Activated CD8-positive, alpha-beta memory T cell treated with anti-CD3 and anti-CD28 coated beads, Interleukin-2, amount 10 ng/mL, durations not matched to agents 7 days and 5 days (primary cell): ENCODE results near the gene MALRD1. TPM values are rescaled to one million over a fixed set of nuclear protein-coding genes. Genes with fewer than 3 reads are reported as not detected.

Experiments
- ATAC-seq: fragments of 150-1000 bp; cut with Tn5 transposase; one replicate; pipeline ENCODE4 v1.10.0; 2021; ENCODE audit warnings: moderate library complexity
- CTCF ChIA-PET: fragments of 350-600 bp; sonication (Branson Sonifier 250); formaldehyde crosslinking; loops from one replicate; lab custom pipeline; 2021; ENCODE audit warnings: antibody characterized with exemption; lab: Charles Lee
- DNase-seq: peaks from one replicate; pipeline ENCODE4 v3.0.0-alpha.2; 2020
- H3K27ac Mint-ChIP-seq: one replicate; pipeline ENCODE4 v1.8.0; 2021; ENCODE audit warnings: mild to moderate bottlenecking, mixed read lengths
- H3K27me3 Mint-ChIP-seq: one replicate; pipeline ENCODE4 v1.8.0; 2021; ENCODE audit warnings: mixed read lengths
- H3K36me3 Mint-ChIP-seq: one replicate; pipeline ENCODE4 v1.8.0; 2021; ENCODE audit warnings: mild to moderate bottlenecking, mixed read lengths
- H3K4me1 Mint-ChIP-seq: one replicate; pipeline ENCODE4 v1.8.0; 2021; ENCODE audit warnings: mixed read lengths
- H3K4me3 Mint-ChIP-seq: one replicate; pipeline ENCODE4 v1.8.0; 2021; ENCODE audit warnings: mild to moderate bottlenecking, moderate library complexity, mixed read lengths
- H3K9me3 Mint-ChIP-seq: one replicate; pipeline ENCODE4 v1.8.0; 2022; ENCODE audit warnings: low read depth, mixed read lengths
- total RNA-seq, 2 experiments: library from RNA; stranded (reverse); gene quantifications; one replicate each; pipeline ENCODE4 v1.2.3, GENCODE V29; 2021

MALRD1 gene
- total RNA-seq, 2 experiments from 2014 or later = not detected

DNA sequence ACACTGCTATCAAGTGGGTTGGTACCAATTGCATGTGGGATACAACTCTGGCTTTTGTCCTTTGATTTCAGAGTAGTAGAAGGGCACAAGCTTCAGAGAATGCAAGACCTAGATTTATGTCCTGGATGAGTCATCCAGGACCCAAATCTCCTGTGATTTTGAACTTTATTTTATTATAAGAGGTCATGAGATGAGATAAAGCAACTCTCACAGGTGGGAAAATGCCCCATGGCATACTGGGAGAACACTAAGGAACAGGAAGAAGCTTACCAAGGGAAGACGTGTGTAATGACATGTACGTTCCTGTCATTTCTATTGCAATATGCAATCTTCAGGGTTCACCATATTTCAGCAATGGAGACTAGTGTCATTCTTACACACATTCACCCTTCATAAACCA lies 966 bp downstream of the MALRD1 start:
- CTCF ChIA-PET = no interaction called here
- no peaks in the 10 kb centered on the region for H3K36me3 Mint-ChIP-seq
- H3K9me3 Mint-ChIP-seq = peaks cover 7% of the 10 kb centered on the region
- no peak overlapping the region for H3K4me3 Mint-ChIP-seq
- no peaks in the 10 kb centered on the region for H3K27me3 Mint-ChIP-seq
- no peak for DNase-seq
- no peaks in the 10 kb centered on the region for H3K4me1 Mint-ChIP-seq
- H3K27ac Mint-ChIP-seq = no peak overlapping the region
- ATAC-seq = no peak

DNA sequence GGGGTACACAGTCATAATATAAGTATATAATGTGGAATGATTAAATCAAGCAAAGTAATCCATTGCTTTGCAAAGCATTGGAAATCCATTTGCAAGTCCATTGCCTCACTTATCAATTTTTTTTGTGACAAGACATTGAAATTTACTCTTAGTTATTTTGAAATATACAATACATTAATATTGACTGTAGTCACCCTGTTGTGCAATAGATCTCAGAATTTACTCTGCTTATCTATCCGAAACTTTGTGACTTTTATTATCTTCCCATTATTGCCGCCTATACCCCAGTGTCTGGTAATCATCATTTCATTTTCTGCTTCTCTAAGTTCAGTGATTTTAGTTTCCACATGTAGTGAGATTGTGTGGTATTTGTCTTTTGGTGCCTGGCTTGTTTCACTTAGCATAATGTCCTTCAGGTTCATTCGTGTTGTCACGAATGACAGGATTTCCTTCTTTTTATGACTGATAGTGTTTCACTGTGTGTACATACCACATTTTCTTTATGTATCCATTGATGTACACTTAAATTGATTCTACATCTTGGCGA lies 5.8 kb downstream of the MALRD1 start:
- DNase-seq (no peak), ATAC-seq (no peak)
- CTCF ChIA-PET = no interaction called here
- Mint-ChIP-seq H3K4me3 (no peak overlapping the region), H3K4me1 (no peaks in the 10 kb centered on the region), H3K27me3 (no peaks in the 10 kb centered on the region), H3K27ac (no peak overlapping the region), H3K9me3 (peaks cover 9% of the 10 kb centered on the region), H3K36me3 (no peaks in the 10 kb centered on the region)

DNA sequence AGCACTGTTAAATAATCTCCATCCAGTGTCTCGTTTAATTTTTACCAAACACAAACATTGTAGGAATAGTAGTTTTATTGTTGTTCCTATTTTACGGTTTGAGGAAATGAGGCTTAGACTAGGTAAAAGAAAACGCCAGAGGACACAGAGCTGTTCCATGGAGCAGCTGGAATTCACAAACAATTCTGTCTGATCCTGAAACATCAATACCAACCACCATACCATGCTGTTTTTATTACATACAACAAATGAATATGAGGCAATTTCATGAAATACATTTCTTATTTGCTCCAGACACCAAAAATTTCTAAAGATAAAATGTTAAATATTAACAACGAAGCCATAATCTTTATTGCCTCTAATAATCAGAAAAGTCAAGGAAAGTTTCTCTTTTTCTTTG lies 9.4 kb downstream of the MALRD1 start:
- Mint-ChIP-seq H3K27me3 (no peaks in the 10 kb centered on the region), H3K4me3 (no peak overlapping the region), H3K4me1 (no peaks in the 10 kb centered on the region), H3K27ac (no peak overlapping the region), H3K36me3 (no peaks in the 10 kb centered on the region), H3K9me3 (peaks cover 16% of the 10 kb centered on the region)
- DNase-seq = no peak
- CTCF ChIA-PET = no interaction called here
- ATAC-seq = no peak

DNA sequence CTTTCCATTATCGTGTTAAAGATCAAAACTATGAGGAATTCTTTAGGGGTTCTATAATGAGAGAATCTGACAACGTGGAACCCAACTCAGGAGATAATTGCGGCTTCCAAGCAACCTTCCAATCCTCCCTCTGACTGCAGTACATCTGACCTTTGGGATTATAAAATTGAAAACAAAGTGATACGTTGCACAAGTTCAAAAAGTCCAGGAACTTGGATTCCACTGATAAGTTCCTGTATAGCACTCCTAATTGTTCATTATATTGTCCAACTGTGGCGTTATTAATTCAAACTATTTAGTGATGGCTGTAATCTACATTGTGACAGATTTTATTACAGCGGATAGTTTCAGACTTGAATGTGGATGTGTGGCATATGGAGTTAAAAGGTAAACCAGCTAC lies 15.4 kb downstream of the MALRD1 start:
- Mint-ChIP-seq H3K27ac (no peak overlapping the region), H3K27me3 (no peaks in the 10 kb centered on the region), H3K9me3 (peaks cover 14% of the 10 kb centered on the region), H3K36me3 (no peaks in the 10 kb centered on the region), H3K4me3 (no peak overlapping the region), H3K4me1 (no peaks in the 10 kb centered on the region)
- no peak for ATAC-seq
- CTCF ChIA-PET = no interaction called here
- no peak for DNase-seq

DNA sequence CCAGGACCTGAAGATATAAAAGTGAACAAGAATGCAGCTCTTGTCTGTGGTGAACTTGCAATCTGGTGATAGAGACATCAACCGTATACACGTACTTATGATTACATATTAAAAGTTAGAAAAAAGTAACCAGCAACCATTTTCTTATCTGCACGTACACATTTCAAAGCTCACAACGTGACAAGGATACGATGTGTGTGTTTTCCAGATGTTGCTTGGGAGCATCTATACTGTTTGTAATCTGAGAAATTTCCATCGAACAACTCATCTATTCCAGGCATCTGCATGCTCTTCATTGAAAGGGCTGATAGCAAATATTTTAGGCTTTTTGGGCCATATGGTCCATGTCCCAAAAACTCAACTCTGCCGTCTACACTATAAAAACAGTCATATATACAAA lies 23.3 kb downstream of the MALRD1 start:
- no peaks in the 10 kb centered on the region for H3K36me3 Mint-ChIP-seq
- DNase-seq = no peak
- no peak for ATAC-seq
- H3K27ac Mint-ChIP-seq = no peak overlapping the region
- CTCF ChIA-PET = no interaction called here
- H3K4me1 Mint-ChIP-seq = no peaks in the 10 kb centered on the region
- H3K27me3 Mint-ChIP-seq = no peaks in the 10 kb centered on the region
- H3K4me3 Mint-ChIP-seq = no peak overlapping the region
- H3K9me3 Mint-ChIP-seq = peaks cover 4% of the 10 kb centered on the region

DNA sequence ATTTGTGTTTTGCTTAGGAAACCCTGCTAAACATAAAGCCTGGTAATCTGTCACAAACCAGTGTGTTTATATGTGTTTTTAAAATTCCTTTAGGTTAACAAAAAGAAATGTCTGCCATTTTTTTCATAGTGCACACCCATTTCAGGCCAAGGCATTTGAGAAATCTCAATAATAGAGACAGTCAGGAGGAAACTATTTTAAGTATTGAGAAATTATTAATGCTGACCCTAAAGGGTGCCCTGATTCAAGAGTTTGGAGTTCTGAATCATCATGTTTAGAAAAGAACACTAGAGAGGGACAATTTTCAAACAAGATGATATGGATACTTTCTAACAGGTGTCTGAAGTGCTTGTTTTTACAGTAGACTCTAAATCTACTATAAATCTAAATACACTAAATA lies 28.7 kb downstream of the MALRD1 start:
- no peaks in the 10 kb centered on the region for H3K27me3 Mint-ChIP-seq
- H3K4me3 Mint-ChIP-seq = no peak overlapping the region
- H3K4me1 Mint-ChIP-seq = no peaks in the 10 kb centered on the region
- peaks cover 11% of the 10 kb centered on the region for H3K9me3 Mint-ChIP-seq
- H3K36me3 Mint-ChIP-seq = no peaks in the 10 kb centered on the region
- no peak for DNase-seq
- CTCF ChIA-PET = no interaction called here
- no peak overlapping the region for H3K27ac Mint-ChIP-seq
- no peak for ATAC-seq

DNA sequence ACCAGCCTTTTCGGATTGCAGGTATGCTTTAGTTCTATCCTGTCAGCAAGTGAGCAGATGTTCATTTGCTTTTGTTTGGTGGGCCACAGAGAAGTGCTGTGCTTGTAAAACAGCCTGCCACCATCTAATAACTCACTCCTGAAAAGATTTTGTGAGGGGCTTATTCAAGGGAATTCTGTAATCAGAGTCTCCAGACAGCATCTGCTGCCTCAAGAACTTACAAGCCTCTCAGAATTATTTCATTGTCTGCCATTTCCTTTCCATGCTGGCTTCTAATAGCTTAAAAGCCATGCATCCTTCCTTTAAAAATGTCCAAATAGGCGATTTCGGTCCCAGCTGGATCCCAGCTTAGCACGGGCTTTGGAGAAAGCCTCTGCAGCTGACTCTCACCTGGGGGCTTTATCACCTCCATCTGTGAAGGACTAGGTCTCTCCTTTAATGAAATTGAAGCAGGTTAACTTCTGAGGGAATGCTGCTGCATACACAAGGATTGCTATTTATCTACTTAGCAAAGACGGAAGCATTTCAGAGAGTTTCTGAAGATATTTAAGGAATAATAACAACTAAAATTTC lies 48.0 kb downstream of the MALRD1 start:
- Mint-ChIP-seq H3K4me3 (no peak overlapping the region), H3K36me3 (no peaks in the 10 kb centered on the region), H3K27me3 (no peaks in the 10 kb centered on the region), H3K4me1 (no peaks in the 10 kb centered on the region), H3K27ac (no peak overlapping the region), H3K9me3 (no peaks in the 10 kb centered on the region)
- CTCF ChIA-PET = no interaction called here
- DNase-seq (no peak), ATAC-seq (no peak)

DNA sequence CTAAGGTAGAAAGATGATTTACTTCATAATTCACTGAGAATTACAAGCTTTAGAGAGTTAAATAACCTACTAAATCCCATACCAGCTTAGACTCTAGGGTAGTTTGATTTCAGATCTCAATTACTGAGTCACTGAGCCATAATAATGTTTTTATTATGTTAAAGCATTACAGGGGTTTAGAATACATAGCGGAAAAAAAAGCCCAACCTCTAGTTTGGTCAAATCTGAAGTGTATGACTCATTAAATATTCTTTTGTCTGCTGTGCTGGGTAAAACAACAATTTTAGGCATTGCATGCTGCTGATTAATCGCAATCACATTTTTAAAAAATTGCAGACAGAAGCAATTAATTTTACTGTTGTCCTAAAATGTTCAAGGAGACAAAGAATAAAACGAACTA lies 48.5 kb downstream of the MALRD1 start:
- Mint-ChIP-seq H3K9me3 (no peaks in the 10 kb centered on the region), H3K4me1 (no peaks in the 10 kb centered on the region), H3K27me3 (no peaks in the 10 kb centered on the region), H3K4me3 (no peak overlapping the region), H3K27ac (no peak overlapping the region), H3K36me3 (no peaks in the 10 kb centered on the region)
- CTCF ChIA-PET = no interaction called here
- ATAC-seq (no peak), DNase-seq (no peak)

DNA sequence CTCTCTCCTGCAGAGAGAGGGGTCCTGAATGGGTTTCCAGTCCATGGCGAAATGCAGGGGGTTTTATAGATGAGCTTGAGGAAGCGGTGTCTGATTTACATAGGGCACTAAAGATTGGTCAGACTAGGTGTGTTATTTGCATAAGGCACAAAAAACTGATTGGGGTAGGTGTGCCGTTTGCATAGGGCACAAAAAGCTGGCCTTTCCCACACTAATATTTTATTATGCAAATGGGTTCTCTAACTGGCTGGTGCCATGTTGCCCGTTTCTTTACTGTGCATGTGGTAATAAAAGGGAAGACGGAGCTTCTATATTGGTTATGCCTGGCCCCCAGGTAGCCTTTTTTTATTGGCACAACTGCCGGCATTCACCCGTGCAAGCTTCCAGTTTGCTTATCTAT lies 50.2 kb downstream of the MALRD1 start:
- no peaks in the 10 kb centered on the region for H3K9me3 Mint-ChIP-seq
- CTCF ChIA-PET = no interaction called here
- H3K36me3 Mint-ChIP-seq = no peaks in the 10 kb centered on the region
- H3K27ac Mint-ChIP-seq = no peak overlapping the region
- DNase-seq (no peak), ATAC-seq (no peak)
- H3K27me3 Mint-ChIP-seq = no peaks in the 10 kb centered on the region
- no peak overlapping the region for H3K4me3 Mint-ChIP-seq
- H3K4me1 Mint-ChIP-seq = no peaks in the 10 kb centered on the region

DNA sequence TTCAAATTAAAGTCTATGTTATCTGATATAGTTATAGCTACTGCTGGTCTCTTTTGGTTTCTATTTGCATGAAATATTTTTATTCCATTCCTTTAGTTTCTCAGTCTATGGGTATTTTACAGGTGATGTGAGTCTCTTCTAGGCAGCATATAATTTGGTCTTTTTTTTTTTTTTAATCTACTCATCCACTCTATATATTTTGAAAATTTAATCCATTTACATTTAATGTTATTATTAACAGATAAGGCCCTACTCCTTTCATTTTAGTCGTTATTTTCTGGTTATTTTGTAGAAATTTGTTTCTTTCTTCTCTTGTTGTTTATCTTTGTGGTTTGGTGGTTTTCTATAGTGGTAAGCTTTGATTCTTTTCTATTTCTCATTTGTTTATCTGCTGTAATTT lies 58.8 kb downstream of the MALRD1 start:
- no peaks in the 10 kb centered on the region for H3K27me3 Mint-ChIP-seq
- no peak overlapping the region for H3K4me3 Mint-ChIP-seq
- H3K4me1 Mint-ChIP-seq = no peaks in the 10 kb centered on the region
- ATAC-seq (no peak), DNase-seq (no peak)
- H3K27ac Mint-ChIP-seq = no peak overlapping the region
- peaks cover 11% of the 10 kb centered on the region for H3K9me3 Mint-ChIP-seq
- H3K36me3 Mint-ChIP-seq = no peaks in the 10 kb centered on the region
- CTCF ChIA-PET = no interaction called here

DNA sequence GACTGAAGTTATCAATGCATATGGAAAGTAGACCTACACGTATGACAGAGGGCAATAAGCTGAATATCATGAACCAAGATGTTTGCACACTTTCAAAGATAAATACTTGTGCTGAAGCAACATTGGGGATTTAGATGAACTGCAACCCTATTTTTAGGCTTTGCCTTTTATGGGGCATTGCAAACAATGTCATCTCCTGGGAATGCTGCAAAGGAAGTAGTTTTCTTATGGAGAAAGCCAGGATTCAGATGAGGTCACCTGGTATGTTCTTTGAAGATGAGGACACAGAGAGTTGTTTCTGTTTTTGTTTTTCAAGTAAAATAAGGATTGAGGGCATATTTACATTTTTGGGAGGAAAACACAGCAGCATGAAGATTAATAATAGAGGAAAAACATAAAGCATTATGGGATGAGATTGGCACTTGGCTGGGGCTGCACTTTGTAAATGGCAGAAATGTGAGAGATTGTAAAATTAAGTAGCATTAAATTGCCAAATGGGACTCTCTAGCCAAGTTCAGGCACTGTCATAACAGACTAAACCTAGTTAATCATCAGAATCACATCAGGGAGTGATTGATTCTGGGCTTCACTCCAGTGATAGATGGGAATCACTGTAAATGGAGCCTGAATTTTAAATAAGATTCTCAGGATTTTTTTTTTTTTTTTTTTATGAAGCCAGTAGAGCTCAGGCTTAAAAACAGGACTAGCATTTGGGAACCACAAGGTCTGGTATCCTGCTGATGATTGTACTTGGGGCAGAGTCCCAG lies 63.1 kb downstream of the MALRD1 start:
- peaks cover 20% of the 10 kb centered on the region for H3K9me3 Mint-ChIP-seq
- no peaks in the 10 kb centered on the region for H3K27me3 Mint-ChIP-seq
- no peak overlapping the region for H3K4me3 Mint-ChIP-seq
- DNase-seq (no peak), ATAC-seq (no peak)
- H3K27ac Mint-ChIP-seq = no peak overlapping the region
- no peaks in the 10 kb centered on the region for H3K36me3 Mint-ChIP-seq
- CTCF ChIA-PET = interaction anchor here (1.0 kb wide), 1 partner anchor 11 kb away, joined by 3 read pairs; no protein-coding TSS in a partner anchor
- no peaks in the 10 kb centered on the region for H3K4me1 Mint-ChIP-seq

DNA sequence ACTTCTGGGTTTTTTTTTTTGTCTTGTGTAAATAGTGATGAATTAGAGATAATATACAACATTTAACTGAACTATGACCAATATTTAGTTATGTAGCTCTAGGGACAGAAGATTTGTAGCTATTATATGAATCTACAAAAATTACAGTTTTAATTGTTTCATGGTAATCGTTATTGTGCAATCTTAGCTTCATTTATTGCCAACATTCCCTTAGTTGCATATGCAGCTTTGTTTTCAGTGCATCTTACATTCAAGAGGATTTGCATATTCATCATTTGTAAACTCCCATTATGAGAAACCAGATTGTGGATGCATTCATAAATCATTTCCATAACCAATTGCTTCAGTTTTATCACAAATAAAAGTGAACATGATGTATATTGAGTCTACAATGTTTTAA lies 68.8 kb downstream of the MALRD1 start:
- CTCF ChIA-PET = no interaction called here
- no peaks in the 10 kb centered on the region for H3K4me1 Mint-ChIP-seq
- H3K36me3 Mint-ChIP-seq = no peaks in the 10 kb centered on the region
- H3K9me3 Mint-ChIP-seq = peaks cover 16% of the 10 kb centered on the region
- DNase-seq = no peak
- H3K27me3 Mint-ChIP-seq = no peaks in the 10 kb centered on the region
- no peak overlapping the region for H3K4me3 Mint-ChIP-seq
- no peak overlapping the region for H3K27ac Mint-ChIP-seq
- ATAC-seq = no peak

DNA sequence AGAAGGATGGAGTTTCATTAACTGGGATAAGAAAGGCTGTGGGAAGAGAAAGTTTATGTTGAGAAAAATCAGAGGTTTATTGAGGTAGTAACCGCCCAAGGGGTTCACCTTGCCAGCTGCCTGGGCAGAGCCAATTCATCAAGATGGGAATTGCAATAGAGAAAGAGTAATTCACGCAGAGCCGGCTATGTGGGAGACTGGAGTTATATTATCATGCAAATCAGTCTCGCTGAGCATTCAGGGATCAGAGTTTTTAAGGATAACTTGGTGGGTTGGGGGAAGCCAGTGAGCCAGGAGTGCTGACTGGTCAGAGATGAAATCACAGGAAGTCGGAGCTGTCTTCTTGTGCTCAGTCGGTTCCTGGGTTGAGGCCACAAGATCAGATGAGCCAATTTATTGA lies 70.6 kb downstream of the MALRD1 start:
- CTCF ChIA-PET = no interaction called here
- no peak overlapping the region for H3K4me3 Mint-ChIP-seq
- no peaks in the 10 kb centered on the region for H3K4me1 Mint-ChIP-seq
- DNase-seq (no peak), ATAC-seq (no peak)
- peaks cover 8% of the 10 kb centered on the region for H3K9me3 Mint-ChIP-seq
- no peak overlapping the region for H3K27ac Mint-ChIP-seq
- H3K36me3 Mint-ChIP-seq = no peaks in the 10 kb centered on the region
- no peaks in the 10 kb centered on the region for H3K27me3 Mint-ChIP-seq

DNA sequence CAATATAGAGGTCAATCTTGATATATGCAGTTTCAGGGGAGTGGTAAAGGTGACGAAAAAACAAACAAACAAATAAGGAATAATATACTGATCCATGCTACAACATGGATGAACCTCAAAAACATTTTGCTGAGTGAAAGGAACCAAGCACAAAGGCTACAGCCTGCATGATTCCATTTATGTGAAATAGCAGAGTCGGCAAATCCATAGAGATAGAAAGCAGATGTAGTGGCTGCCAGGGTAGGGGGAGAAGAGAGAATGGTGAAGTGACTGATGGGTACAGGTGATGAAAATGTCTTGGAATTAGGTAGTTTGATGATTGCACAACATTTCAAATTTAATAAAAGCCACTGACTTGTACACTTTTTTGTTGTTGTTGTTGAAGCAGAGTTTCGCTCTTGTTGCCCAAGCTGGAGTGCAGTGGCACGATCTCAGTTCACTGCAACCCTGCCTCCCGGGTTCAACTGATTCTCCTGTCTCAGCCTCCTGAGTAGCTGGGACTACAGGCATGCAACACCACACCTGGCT lies 71.8 kb downstream of the MALRD1 start:
- no peak for ATAC-seq
- H3K4me3 Mint-ChIP-seq = no peak overlapping the region
- H3K36me3 Mint-ChIP-seq = no peaks in the 10 kb centered on the region
- peaks cover 11% of the 10 kb centered on the region for H3K9me3 Mint-ChIP-seq
- no peaks in the 10 kb centered on the region for H3K27me3 Mint-ChIP-seq
- no peak overlapping the region for H3K27ac Mint-ChIP-seq
- CTCF ChIA-PET = no interaction called here
- no peak for DNase-seq
- no peaks in the 10 kb centered on the region for H3K4me1 Mint-ChIP-seq
